ENCODE measurements around the gene VTI1A. TPM values are rescaled to one million over a fixed set of nuclear protein-coding genes. Genes with fewer than 3 reads are reported as not detected.

The VTI1A gene
- total and polyA plus RNA-seq, 2 experiments from 2014 or later = 26.8 to 31.0 TPM

- Histone ChIP-seq H3K9me2 (ENCODE audit: insufficient read depth) (no peaks in the 10 kb centered on the region), H3K4me1 (ENCODE audit: insufficient read depth) (peaks cover 32% of the 10 kb centered on the region), H3F3A (replicated peaks; ENCODE audit: low read depth) (no peaks in the 10 kb centered on the region), H2AFZ (no peak overlapping the region), H3K27ac (ENCODE audit: low read depth) (peak overlapping the region; percentile 29; the same call in 1 of the 2 replicates), H3K79me2 (replicated peaks; ENCODE audit: insufficient read depth) (no peaks in the 10 kb centered on the region), H4K20me1 (replicated peaks; ENCODE audit: insufficient read depth) (no peaks in the 10 kb centered on the region), H3K27me3 (ENCODE audit: insufficient read depth) (no peaks in the 10 kb centered on the region), H3K4me3 (no peak overlapping the region), H3K36me3 (ENCODE audit: insufficient read depth) (no peaks in the 10 kb centered on the region), H3K4me2 (no peak overlapping the region)
- Mint-ChIP-seq H3K4me3 (no peak overlapping the region), H3K4me1 (peaks cover 36% of the 10 kb centered on the region), H3K36me3 (ENCODE audit: low read depth) (no peaks in the 10 kb centered on the region), H3K27me3 (ENCODE audit: insufficient read depth, low read depth, poor library complexity) (peaks cover 2% of the 10 kb centered on the region), H3K27ac (0 out of 2 replicates have a peak overlapping the region, but pooled peaks have one; percentile 65), H3K9me3 (no peaks in the 10 kb centered on the region)
- TF ChIP-seq JUNB (IDR thresholded peaks at IDR 0.05; ENCODE audit: unreplicated experiment) (no peak), EZH2phosphoT487 (IDR thresholded peaks at IDR 0.05; ENCODE audit: unreplicated experiment) (no peak), ZNF331 (CRISPR knock-in tag; IDR thresholded peaks at IDR 0.05; ENCODE audit: low read depth) (no peak), EZH2 (IDR thresholded peaks at IDR 0.05; ENCODE audit: low read depth, unreplicated experiment) (no peak), ETS1 (IDR thresholded peaks at IDR 0.05) (no peak), REST (IDR thresholded peaks at IDR 0.05; ENCODE audit: unreplicated experiment) (no peak), ZNF114 (CRISPR knock-in tag; IDR thresholded peaks at IDR 0.05) (no peak), POLR2AphosphoS5 (IDR thresholded peaks at IDR 0.05; ENCODE audit: low read depth) (no peak), NANOG (IDR thresholded peaks at IDR 0.05; ENCODE audit: borderline replicate concordance) (no peak), CTCF (conservative IDR thresholded peaks at IDR 0.05; ENCODE audit: low read depth in 2 of 2) (no peak), CREB1 (CRISPR knock-in tag; IDR thresholded peaks at IDR 0.05; ENCODE audit: low read depth) (no peak), STAT1 (IDR thresholded peaks at IDR 0.05; ENCODE audit: unreplicated experiment) (no peak), ZNF462 (CRISPR knock-in tag; IDR thresholded peaks at IDR 0.05) (no peak)
- DNase-seq (ENCODE audit: low spot score) (no peak), ATAC-seq (no peak)
Measured at GRCh38 chr10:112564337-112564736, 117.3 kb downstream of the VTI1A start.
